GM12873 (cell line): ENCODE data around the gene TEX2.

Source experiments
- TF ChIP-seq, protein P1 (sequence below): IDR thresholded peaks from 2 replicates; pipeline ENCODE4 v1.5.1; 2012; ENCODE audit warnings: low read depth, mild to moderate bottlenecking, moderate library complexity, low read length, control low read depth; ENCODE audit not compliant: insufficient read depth; ENCODE audit errors: missing control alignments

Gene TEX2

DNA sequence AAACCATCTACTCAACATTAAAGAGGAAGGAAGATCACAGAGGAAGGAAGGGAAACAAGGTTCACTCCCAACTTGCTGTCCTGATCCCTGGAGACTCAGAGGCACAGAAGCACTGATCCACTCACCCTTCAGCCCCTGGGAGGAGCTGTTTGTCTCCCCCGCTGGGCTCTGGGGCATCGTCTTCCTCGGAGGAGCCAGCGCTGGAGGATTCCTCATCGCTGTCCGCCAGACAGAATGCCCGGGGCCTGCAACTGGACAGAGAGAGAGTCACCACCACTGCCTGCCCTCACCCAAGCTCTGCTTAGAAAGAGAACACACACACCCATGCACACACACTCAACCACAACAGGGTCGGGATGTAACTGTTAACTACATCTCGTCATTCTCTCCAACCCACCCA is 108.3 kb downstream of the TEX2 start:
- TF ChIP-seq, protein P1, sequence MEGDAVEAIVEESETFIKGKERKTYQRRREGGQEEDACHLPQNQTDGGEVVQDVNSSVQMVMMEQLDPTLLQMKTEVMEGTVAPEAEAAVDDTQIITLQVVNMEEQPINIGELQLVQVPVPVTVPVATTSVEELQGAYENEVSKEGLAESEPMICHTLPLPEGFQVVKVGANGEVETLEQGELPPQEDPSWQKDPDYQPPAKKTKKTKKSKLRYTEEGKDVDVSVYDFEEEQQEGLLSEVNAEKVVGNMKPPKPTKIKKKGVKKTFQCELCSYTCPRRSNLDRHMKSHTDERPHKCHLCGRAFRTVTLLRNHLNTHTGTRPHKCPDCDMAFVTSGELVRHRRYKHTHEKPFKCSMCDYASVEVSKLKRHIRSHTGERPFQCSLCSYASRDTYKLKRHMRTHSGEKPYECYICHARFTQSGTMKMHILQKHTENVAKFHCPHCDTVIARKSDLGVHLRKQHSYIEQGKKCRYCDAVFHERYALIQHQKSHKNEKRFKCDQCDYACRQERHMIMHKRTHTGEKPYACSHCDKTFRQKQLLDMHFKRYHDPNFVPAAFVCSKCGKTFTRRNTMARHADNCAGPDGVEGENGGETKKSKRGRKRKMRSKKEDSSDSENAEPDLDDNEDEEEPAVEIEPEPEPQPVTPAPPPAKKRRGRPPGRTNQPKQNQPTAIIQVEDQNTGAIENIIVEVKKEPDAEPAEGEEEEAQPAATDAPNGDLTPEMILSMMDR: no peak

DNA sequence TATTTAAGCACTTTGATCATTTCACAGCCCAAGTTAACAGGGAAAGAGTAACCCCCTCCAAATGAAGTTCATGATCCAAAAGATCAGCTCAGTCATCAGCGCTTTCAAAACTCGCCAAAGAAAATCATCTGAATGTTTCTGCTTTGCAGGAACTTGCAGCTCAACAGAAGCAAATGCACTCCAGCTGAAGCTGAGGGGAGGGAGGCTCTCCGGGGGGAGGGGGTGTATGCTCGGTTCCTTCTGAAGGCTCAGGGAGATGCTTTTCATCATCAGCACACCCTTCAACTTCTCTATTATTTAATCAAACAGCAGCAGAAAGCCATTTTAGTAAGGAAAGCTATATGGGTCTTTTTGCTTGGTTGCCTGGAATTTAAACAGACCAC is 108.8 kb downstream of the TEX2 start:
- TF ChIP-seq, protein P1: no peak

DNA sequence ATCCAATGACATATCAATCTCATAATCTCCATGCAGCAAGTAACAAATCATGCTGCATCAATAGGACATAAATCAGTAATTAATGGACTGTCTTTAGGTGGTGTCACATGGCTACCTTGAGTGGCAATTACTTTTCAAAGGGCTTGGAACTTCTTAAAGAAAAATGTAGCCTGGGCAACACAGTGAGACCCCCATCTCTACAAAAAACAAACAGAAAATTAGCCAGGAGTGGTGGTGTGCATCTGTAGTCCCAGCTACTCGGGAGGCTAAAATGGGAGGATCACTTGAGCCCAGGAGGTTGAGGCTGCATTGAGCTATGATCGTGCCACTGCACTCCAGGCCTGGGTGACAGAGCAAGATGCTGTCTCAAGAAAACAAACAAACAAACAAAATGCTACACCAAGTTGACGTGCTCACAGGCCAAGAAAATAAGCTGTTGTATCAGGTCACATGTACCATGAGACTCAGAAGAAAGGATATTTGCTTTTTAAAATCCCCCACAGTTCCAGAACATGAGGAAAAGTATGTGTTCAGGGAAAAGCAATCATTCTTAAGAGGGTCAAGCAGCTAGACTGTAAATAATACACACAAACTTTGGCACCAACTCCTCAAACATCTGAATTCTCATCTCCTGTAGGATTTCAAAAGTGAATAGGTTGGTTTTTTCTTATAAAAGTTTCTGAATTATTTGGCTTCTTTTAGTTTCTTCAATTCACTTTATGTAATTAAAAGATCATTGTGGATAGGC is 109.3 kb downstream of the TEX2 start:
- TF ChIP-seq, protein P1: no peak

DNA sequence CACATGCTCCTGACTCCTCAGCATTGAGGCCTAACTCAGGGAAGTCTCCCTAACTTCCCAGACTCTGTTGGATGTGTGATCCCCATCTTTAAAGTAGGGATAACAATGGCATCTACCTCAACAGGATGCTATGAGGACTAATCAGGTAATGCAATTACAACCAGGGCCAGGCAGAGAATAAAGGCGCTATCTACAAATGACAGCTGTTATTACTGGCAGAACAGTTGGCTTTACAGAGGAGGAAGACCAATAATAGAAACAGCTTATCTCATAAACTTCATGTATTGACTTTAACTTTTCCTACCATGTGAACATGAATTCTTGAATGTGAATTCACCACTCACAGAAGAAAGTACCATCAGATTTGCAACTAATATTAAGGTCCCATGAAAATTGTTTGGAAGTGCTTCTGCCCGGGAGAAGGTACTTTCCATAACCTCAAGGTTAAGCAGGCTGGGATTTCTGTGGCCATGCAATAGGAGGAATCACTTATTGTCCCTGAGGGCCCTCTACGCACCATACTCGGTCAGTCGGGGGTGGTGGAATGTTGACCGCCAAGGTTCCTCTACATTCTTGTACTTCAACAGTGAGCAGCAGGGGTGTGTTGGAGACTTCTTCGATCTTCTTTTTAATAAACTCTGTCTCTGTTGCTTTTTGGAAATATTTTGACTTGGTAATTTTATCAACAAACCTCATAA is 110.5 kb downstream of the TEX2 start:
- TF ChIP-seq, protein P1: no peak

DNA sequence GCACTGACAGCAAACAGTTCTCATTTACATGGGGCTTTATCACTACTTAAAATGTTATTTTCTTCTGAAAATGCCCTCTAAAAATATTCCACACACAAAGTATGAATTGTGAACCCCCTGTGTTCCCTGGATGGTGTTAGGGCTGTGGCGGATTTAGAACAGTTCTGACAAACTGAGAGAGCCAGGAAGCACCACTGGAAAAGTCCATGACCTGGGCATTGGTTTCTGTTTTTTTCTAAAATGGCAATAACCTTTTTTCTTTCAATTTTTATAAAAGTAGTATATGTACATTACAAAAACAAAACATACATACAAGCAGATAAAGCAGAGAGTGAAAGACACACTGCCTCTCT is 112.1 kb downstream of the TEX2 start:
- TF ChIP-seq, protein P1: no peak

DNA sequence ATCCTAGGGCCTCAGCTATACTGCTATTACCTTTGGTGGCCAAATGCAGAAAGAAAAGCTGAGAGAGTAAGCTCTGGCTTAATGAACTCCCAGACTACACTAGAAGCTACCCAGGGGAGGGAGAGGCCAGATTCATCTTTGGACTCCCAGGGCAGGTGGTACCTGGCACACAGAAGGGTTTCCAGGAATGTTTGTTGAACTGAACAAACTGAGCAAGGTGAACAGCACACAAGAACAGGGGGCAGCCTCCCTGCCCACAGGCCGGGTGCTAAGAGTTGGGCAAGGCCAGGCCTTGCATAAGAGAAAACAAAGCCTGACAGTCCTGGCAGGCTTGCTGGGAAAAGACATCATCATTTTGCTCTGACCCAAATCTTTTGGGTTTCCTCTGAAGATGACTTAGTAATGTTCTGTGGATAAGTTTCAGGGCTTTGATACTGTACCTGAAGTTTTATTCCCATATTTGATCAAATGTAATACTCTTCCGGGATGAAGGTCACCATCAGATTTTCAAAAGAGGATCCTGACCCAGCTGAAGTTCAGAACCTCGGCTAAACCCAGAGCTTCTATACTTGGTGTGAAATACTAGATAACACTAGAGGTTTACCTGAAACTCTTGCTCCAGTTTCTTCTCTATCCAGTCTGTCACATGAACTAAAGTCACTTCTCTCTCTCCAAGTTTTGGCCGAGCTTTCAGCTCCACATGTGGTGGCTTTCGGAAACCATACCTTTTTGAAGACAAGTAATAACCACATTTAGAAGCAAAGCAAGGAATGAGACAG is 112.6 kb downstream of the TEX2 start:
- TF ChIP-seq, protein P1: no peak

DNA sequence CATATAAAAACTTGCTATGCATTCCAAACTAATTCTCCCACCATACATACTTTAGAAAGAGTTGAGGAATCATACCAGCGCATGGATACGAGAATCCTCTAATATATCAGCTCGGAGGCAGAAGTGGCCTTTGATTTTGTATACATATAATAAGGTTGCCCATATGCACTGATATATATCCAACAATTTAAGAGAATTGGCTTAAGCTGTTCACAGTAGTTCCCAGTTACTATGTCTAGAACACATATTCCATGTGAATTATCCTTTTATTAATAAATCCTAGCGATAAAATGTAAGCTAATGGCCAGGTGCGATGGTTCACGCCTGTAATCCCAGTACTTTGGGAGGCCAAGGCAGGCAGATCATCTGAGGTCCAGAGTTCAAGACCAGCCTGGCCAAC is 113.9 kb downstream of the TEX2 start:
- TF ChIP-seq, protein P1: no peak
